Right lobe of liver (tissue), 6 donors: ENCODE measurements around the gene ZDHHC14. TPM values are rescaled to one million over a fixed set of nuclear protein-coding genes. Genes with fewer than 3 reads are reported as not detected.
A peak's percentile ranks its signal among the peaks of the same experiment; 100 is the strongest.
"Not testable (repeated sequence)": the region's sequence is repeated elsewhere in the genome, so short reads cannot be mapped to it uniquely, and the experiment has no call there.

ENCODE experiments used
- ATAC-seq, 4 donors: fragments of 200-7000 bp; cut with Tn5 transposase; one replicate each; pipeline ENCODE4 v1.9.1; 2020; ENCODE audit warnings: mild to moderate bottlenecking in 4 of 4, moderate library complexity in 4 of 4
- DNase-seq, 3 donors: peaks; one replicate each; pipeline ENCODE4 v3.0.0-alpha.2; 2020
- H3K27ac ChIP-seq, 3 donors: fragments of 200-600 bp; one replicate each; pipeline ENCODE4 v1.8.0; 2022
- H3K27me3 ChIP-seq, 2 donors: fragments of 200-600 bp; one replicate each; pipeline ENCODE4 v1.8.0; 2022
- H3K36me3 ChIP-seq, 4 donors: fragments of 200-600 bp; sonication (generic) in 1 of 4; one replicate each; pipeline versions ENCODE4 v1.5.1 to v1.8.0; 2017 to 2022; ENCODE audit warnings: control low read depth in 1 of 4
- H3K4me1 ChIP-seq, 4 donors: fragments of 200-600 bp; sonication (generic) in 1 of 4; one replicate each; pipeline versions ENCODE4 v1.5.1 to v1.8.0; 2017 to 2022; ENCODE audit warnings: control low read depth in 1 of 4
- H3K4me3 ChIP-seq, 3 donors: fragments of 200-600 bp; one replicate each; pipeline ENCODE4 v1.8.0; 2022
- H3K9me3 ChIP-seq, 4 donors: fragments of 200-600 bp; sonication (generic) in 1 of 4; one replicate each; pipeline versions ENCODE4 v1.5.1 to v1.8.0; 2017 to 2022; ENCODE audit warnings: control low read depth in 1 of 4
- CTCF ChIP-seq, 4 donors: fragments of 200-600 bp in 3 of 4; fragments of 450-650 bp in 1 of 4; IDR thresholded peaks; one replicate each; pipeline versions ENCODE4 v1.5.1 to v1.8.0; 2016 to 2022; ENCODE audit warnings: antibody characterized with exemption in 4 of 4, mild to moderate bottlenecking in 2 of 4
- POLR2A ChIP-seq: fragments of 450-650 bp; IDR thresholded peaks from one replicate; pipeline ENCODE4 v1.6.1; 2017; ENCODE audit warnings: antibody characterized with exemption, mild to moderate bottlenecking
- WGBS: methylation state at CpG from one replicate; pipeline ENCODE4 v1.1.6; 2018; ENCODE audit warnings: low coverage, low lambda C conversion rate; ENCODE audit not compliant: insufficient coverage; ENCODE audit errors: missing lambda C conversion rate; 5-methylcytosine and 5-hydroxymethylcytosine counted together
- intact Hi-C, 2 donors: fragments of 100-400 bp; cut with DNase I; formaldehyde crosslinking; loops; one replicate each; pipeline versions ENCODE4 v1.11.2 to v1.14.1; 2022
- total RNA-seq, 6 experiments: library from RNA; depleted of rRNA in 2 of 6; stranded (reverse); fragments of >200 nt in 2 of 6; fragmentation: NEBNext Ultra II Directional in 3 of 6; extraction: Animal tissue kit (Norgen Biotek cat#: 25700) in 3 of 6; gene quantifications; one replicate each; pipeline versions ENCODE4 v1.1.0 to v1.2.4, GENCODE V29; 2016 to 2023
- donor health status: DM: no; HTN: yes; CAD: no.
- donor health status: DM: no; HTN: no; CAD: no.
- donor health status: DM: no; HTN: no; CAD: no.
- donor health status: DM: no; HTN: yes; CAD: no.
- donor health status: DM: no; HTN: yes; CAD: no.

ZDHHC14 gene
- total RNA-seq, 6 experiments from 2014 or later, result 7.3 to 13.0 (median 10.3) TPM

DNA sequence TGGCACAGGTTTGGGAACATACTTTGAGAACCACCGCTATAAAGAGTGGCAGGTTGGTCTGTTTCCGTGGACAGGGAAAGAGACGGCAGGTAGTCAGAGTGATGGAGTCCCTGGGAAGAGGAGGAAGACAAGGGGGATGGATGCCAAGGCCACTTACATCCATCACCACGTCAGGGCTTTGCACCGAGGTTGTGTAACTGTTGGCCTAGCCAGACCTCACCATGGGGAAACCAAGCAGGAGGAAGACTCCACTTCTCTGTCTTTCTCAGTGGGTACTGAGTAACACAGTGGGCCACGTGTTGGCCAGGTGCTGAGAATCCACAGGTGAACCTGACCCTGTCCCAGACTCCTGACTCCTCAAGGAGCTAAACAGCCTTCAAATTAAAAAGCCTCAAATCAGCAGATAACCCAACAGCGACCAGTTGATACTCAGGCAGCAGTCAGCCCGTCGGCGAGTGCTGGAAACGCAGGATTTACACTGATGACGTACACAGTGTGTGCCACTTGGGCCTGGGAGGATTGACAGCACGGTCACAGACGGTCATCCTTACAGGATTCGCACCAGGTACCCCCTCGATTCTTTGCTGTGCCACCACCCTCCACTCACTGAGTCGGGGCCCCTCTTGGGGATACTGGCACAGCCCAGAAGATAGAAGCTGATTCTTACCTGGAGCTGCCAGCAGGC is 307.4 kb downstream of the ZDHHC14 start:
- Histone ChIP-seq H3K4me1 (no peaks in the 10 kb centered on the region), H3K27me3 (no peaks in the 10 kb centered on the region), H3K36me3 (no peaks in the 10 kb centered on the region), H3K27ac (no peak overlapping the region), H3K9me3 (no peaks in the 10 kb centered on the region), H3K4me3 (no peak overlapping the region)
- intact Hi-C loops, result no loop called here
- ATAC-seq, result peak in 1 of 4 donors; percentile 6
- DNase-seq, result no peak
- WGBS, result 74% methylated on average over 5 of the region's 17 CpGs
- no peak for TF ChIP-seq CTCF (IDR thresholded peaks at IDR 0.05)
- no peak for TF ChIP-seq POLR2A

DNA sequence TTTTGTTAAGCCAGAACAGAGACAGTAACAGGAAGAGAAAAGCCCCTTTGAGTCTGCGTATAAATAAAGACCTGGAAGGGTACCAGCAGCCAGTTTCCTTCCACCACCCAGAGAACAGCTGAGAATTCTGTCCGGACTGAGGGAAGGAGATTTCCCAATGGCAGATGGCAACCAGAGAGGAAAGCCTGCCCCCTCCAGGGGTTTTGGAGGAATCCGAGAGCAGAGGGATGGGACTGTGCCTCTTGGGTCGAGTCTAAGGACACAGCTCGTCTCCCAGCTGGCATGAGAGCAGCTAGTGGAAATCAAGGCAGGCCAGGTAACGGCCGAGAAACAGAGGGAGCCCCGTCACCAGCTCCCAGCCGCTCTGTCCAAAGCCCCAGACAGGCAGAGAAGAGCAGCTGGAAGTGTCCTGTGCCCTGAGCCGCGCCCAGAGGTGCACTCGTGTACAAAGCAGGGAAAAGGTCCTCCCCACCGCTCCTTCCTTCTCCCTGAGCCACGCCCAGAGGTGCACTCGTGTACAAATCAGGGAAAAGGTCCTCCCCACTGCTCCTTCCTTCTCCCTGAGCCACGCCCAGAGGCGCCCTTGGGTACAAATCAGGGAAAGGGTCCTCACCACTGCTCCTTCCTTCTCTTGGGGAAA is 308.1 kb downstream of the ZDHHC14 start:
- H3K27ac ChIP-seq, result no peak overlapping the region
- intact Hi-C loops, result no loop called here
- 32% methylated on average over 8 of the region's 17 CpGs for WGBS
- H3K36me3 ChIP-seq, result no peaks in the 10 kb centered on the region
- H3K27me3 ChIP-seq, result no peaks in the 10 kb centered on the region
- no peaks in the 10 kb centered on the region for H3K4me1 ChIP-seq
- ATAC-seq, result peak in 1 of 4 donors; percentile 18
- H3K9me3 ChIP-seq, result no peaks in the 10 kb centered on the region
- no peak overlapping the region for H3K4me3 ChIP-seq
- no peak for TF ChIP-seq POLR2A
- no peak for TF ChIP-seq CTCF (IDR thresholded peaks at IDR 0.05)
- no peak for DNase-seq

- WGBS, result 67% methylated on average over 3 of the region's 7 CpGs
- Histone ChIP-seq H3K4me3 (no peak overlapping the region), H3K27ac (no peak overlapping the region), H3K27me3 (no peaks in the 10 kb centered on the region), H3K4me1 (no peaks in the 10 kb centered on the region), H3K9me3 (no peaks in the 10 kb centered on the region), H3K36me3 (no peaks in the 10 kb centered on the region)
- ATAC-seq, result no peak
- intact Hi-C loops, result no loop called here
- DNase-seq, result no peak
- TF ChIP-seq POLR2A (no peak), CTCF (IDR thresholded peaks at IDR 0.05) (no peak)
These were observed 308.9 kb downstream of the ZDHHC14 start for GRCh38 chr6:157689875-157690274.

GRCh38 chr6:157690441-157691210 is 309.6 kb downstream of the ZDHHC14 start:
- DNase-seq, result no peak
- TF ChIP-seq CTCF (IDR thresholded peaks at IDR 0.05) (no peak), POLR2A (no peak)
- H3K36me3 ChIP-seq, result no peaks in the 10 kb centered on the region
- WGBS, result 94% methylated on average over 11 of the region's 16 CpGs
- no peaks in the 10 kb centered on the region for H3K4me1 ChIP-seq
- no peaks in the 10 kb centered on the region for H3K9me3 ChIP-seq
- ATAC-seq, result no peak
- H3K27me3 ChIP-seq, result no peaks in the 10 kb centered on the region
- no peak overlapping the region for H3K4me3 ChIP-seq
- H3K27ac ChIP-seq, result no peak overlapping the region
- intact Hi-C loops, result no loop called here

DNA sequence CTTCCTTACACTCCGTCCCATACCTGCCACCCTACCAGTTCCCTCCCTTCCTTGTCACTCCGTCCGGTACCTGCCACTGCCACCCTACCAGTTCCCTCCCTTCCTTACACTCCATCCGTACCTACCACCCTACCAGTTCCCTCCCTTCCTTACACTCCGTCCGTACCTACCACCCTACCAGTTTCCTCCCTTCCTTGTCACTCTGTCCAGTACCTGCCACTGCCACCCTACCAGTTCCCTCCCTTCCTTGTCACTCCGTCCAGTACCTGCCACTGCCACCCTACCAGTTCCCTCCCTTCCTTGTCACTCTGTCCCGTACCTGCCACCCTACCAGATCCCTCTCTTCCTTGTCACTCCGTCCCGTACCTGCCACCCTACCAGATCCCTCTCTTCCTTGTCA is 310.6 kb downstream of the ZDHHC14 start:
- H3K36me3 ChIP-seq, H3K27me3 ChIP-seq, ATAC-seq, H3K27ac ChIP-seq, H3K4me1 ChIP-seq, H3K9me3 ChIP-seq, H3K4me3 ChIP-seq, intact Hi-C loops, DNase-seq: not testable (repeated sequence)
- WGBS, result 79% methylated on average over 10 of the region's 10 CpGs
